ENCODE results near the gene SNX22. TPM values are rescaled to one million over a fixed set of nuclear protein-coding genes. Genes with fewer than 3 reads are reported as not detected.
"Not testable (repeated sequence)": the region's sequence is repeated elsewhere in the genome, so short reads cannot be mapped to it uniquely, and the experiment has no call there.

The SNX22 gene
- total and polyA plus RNA-seq, 4 donors: 2.2 to 37.4 (median 3.1) TPM

- DNase-seq (ENCODE audit: low spot score): no peak
- TF ChIP-seq HNF4A (conservative IDR thresholded peaks at IDR 0.05): no peak
- no peak for TF ChIP-seq ATF3 (IDR thresholded peaks at IDR 0.05)
- TF ChIP-seq MAX (IDR thresholded peaks at IDR 0.05): no peak
- TF ChIP-seq REST (IDR thresholded peaks at IDR 0.05): no peak
- no peak for TF ChIP-seq EGR1 (IDR thresholded peaks at IDR 0.05; ENCODE audit: low read depth in 2 of 2)
- no peak for TF ChIP-seq YY1 (IDR thresholded peaks at IDR 0.05)
- no peak for TF ChIP-seq SP1 (IDR thresholded peaks at IDR 0.05)
- TF ChIP-seq NR2F2 (IDR thresholded peaks at IDR 0.05): no peak
- TF ChIP-seq ZBTB33 (IDR thresholded peaks at IDR 0.05): no peak
- TF ChIP-seq RXRA (IDR thresholded peaks at IDR 0.05): no peak
- no peak for TF ChIP-seq FOXA1 (IDR thresholded peaks at IDR 0.05)
- TF ChIP-seq FOXA2 (IDR thresholded peaks at IDR 0.05): no peak
- TF ChIP-seq HNF4G (IDR thresholded peaks at IDR 0.05): no peak
- no peak for TF ChIP-seq GABPA (IDR thresholded peaks at IDR 0.05 in 1 of 2, conservative IDR thresholded peaks at IDR 0.05 in 1 of 2)
- TF ChIP-seq JUND (IDR thresholded peaks at IDR 0.05): no peak
- no peak for TF ChIP-seq RAD21 (IDR thresholded peaks at IDR 0.05)
- no peak for TF ChIP-seq CTCF (IDR thresholded peaks at IDR 0.05; ENCODE audit: low read depth, low read length, missing input control)
- no peaks in the 10 kb centered on the region for H3K36me3 ChIP-seq (ENCODE audit: control insufficient read depth in 4 of 4, insufficient read depth in 3 of 4, low read depth in 1 of 4, low read length in 3 of 4)
- no peak overlapping the region for H3K4me3 ChIP-seq (ENCODE audit: low read depth in 1 of 3, low read length in 3 of 3)
- H3K4me1 ChIP-seq (ENCODE audit: control insufficient read depth in 4 of 4, insufficient read depth in 4 of 4, low read length in 3 of 4): peaks cover 23 to 63% (median 58%) of the 10 kb centered on the region in 4 donors
- H3K9ac ChIP-seq (ENCODE audit: low read depth in 1 of 2, low read length in 2 of 2): no peak overlapping the region
- H3K27ac ChIP-seq (ENCODE audit: low read depth in 1 of 2, low read length in 2 of 2): peak overlapping the region; percentile 52 to 66
- no peaks in the 10 kb centered on the region for H3K27me3 ChIP-seq (ENCODE audit: control insufficient read depth in 4 of 4, insufficient read depth in 4 of 4, low read length in 3 of 4)
- 92% methylated on average over 1 of the region's 1 CpG for WGBS
- H3K9me3 ChIP-seq (ENCODE audit: control insufficient read depth in 4 of 4, low read length in 3 of 4): no peaks in the 10 kb centered on the region
These were observed 44.2 kb upstream of the SNX22 start for GRCh38 chr15:64107337-64107736.

- not testable (repeated sequence) for H3K9me3 ChIP-seq (ENCODE audit: control insufficient read depth in 4 of 4, low read length in 3 of 4); H3K9ac ChIP-seq (ENCODE audit: low read depth in 1 of 2, low read length in 2 of 2); DNase-seq (ENCODE audit: low spot score); H3K4me3 ChIP-seq (ENCODE audit: low read depth in 1 of 3, low read length in 3 of 3); H3K27me3 ChIP-seq (ENCODE audit: control insufficient read depth in 4 of 4, insufficient read depth in 4 of 4, low read length in 3 of 4)
- WGBS: 91% methylated on average over 4 of the region's 4 CpGs
- H3K36me3 ChIP-seq (ENCODE audit: control insufficient read depth in 4 of 4, insufficient read depth in 3 of 4, low read depth in 1 of 4, low read length in 3 of 4): peaks cover 0 to 12% (median 8%) of the 10 kb centered on the region in 4 donors
- peaks cover 20 to 77% (median 67%) of the 10 kb centered on the region in 4 donors for H3K4me1 ChIP-seq (ENCODE audit: control insufficient read depth in 4 of 4, insufficient read depth in 4 of 4, low read length in 3 of 4)
- H3K27ac ChIP-seq (ENCODE audit: low read depth in 1 of 2, low read length in 2 of 2): peak overlapping the region in 1 of 2 donors; percentile 6
These were observed 41.3 kb upstream of the SNX22 start for GRCh38 chr15:64110108-64110701.

All from liver (tissue), 9 donors.